HepG2 (cell line): Measurements from ENCODE around the gene CPNE5.

Experiments used
- EZH2 ChIP-seq: conservative IDR thresholded peaks from 2 replicates; pipeline ENCODE4 v1.6.1; 2012; ENCODE audit warnings: mild to moderate bottlenecking, low read depth, low read length, moderate library complexity
- MXI1 ChIP-seq: IDR thresholded peaks from 3 replicates; pipeline ENCODE4 v1.6.1; 2012; ENCODE audit warnings: low read depth, low read length, inconsistent platforms, borderline replicate concordance
- NR3C1 ChIP-seq: sonication (generic); formaldehyde crosslinking; IDR thresholded peaks from 2 replicates; pipeline ENCODE4 v1.4.0; 2020; ENCODE audit warnings: missing genetic modification reagents
- RFX5 ChIP-seq: IDR thresholded peaks from 2 replicates; pipeline ENCODE4 v1.6.1; 2011; ENCODE audit warnings: low read depth, low read length, improper control_type of control experiment
- TF ChIP-seq, protein P1 (sequence below): sonication (generic); formaldehyde crosslinking; IDR thresholded peaks from 2 replicates; pipeline ENCODE4 v1.5.0; 2020; ENCODE audit warnings: mild to moderate bottlenecking, missing genetic modification reagents, moderate library complexity

DNA sequence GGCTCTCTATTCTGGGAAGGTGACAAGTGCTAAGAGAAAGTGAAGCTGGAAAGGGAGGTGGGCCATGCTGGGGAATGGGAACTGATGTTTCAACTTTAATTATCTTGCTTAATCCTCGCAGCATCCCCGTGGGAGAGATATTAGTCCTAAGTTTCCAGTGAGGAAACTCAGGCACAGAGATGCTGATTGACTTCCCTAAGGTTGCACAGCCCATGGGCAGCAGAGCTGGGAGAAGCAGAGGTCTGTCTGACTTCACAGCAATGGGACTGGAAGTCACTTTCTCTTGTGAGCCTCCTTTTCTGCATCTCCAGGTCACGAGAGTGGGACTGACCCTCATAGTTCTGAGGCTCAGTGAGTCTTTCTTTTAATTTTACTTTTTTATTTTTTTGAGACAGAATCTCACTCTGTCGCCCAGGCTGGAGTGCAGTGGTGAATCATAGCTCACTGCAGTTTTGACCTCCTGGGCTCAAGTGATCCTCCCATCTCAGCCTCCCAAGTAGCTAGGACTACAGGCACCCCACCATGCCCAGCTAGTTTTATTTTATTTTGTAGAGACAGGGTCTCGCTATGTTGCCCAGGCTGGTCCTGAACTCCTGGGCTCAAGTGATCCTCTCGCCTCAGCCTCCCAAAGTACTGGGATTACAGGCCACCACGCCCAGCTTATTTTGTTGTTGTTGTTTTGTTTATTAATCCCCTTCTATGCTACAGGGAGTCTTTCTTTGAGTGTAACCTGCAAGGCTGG is 139.0 kb downstream of the CPNE5 start:
- TF ChIP-seq NR3C1 (no peak), RFX5 (no peak), EZH2 (no peak), MXI1 (no peak)
- TF ChIP-seq, protein P1, sequence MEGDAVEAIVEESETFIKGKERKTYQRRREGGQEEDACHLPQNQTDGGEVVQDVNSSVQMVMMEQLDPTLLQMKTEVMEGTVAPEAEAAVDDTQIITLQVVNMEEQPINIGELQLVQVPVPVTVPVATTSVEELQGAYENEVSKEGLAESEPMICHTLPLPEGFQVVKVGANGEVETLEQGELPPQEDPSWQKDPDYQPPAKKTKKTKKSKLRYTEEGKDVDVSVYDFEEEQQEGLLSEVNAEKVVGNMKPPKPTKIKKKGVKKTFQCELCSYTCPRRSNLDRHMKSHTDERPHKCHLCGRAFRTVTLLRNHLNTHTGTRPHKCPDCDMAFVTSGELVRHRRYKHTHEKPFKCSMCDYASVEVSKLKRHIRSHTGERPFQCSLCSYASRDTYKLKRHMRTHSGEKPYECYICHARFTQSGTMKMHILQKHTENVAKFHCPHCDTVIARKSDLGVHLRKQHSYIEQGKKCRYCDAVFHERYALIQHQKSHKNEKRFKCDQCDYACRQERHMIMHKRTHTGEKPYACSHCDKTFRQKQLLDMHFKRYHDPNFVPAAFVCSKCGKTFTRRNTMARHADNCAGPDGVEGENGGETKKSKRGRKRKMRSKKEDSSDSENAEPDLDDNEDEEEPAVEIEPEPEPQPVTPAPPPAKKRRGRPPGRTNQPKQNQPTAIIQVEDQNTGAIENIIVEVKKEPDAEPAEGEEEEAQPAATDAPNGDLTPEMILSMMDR (CRISPR knock-in tag) = no peak
